Astrocyte (in vitro differentiated cells and primary cell): Measurements from ENCODE around the gene ADD3. TPM values are rescaled to one million over a fixed set of nuclear protein-coding genes. Genes with fewer than 3 reads are reported as not detected.

Experiments used
- DNase-seq: peaks from one replicate; pipeline ENCODE4 v3.0.0-alpha.2; 2010; ENCODE audit warnings: low read depth
- FAIRE-seq: peaks from 2 replicates; lab custom pipeline; 2011; peaks lifted over from hg19 to GRCh38; lab: Jason Lieb, UNC
- H2AFZ ChIP-seq: 2 replicates; pipeline ENCODE4 v1.6.0; 2012; ENCODE audit warnings: low read depth, low read length, inconsistent platforms
- H3K27ac ChIP-seq: 2 replicates; pipeline ENCODE4 v1.5.1; 2011; ENCODE audit warnings: low read depth, low read length, inconsistent platforms
- H3K27me3 ChIP-seq: 2 replicates; pipeline ENCODE4 v1.6.0; 2011; ENCODE audit warnings: low read length, inconsistent platforms; ENCODE audit not compliant: insufficient read depth
- H3K36me3 ChIP-seq: 2 replicates; pipeline ENCODE4 v1.5.1; 2011; ENCODE audit warnings: low read length, inconsistent platforms; ENCODE audit not compliant: insufficient read depth
- H3K4me1 ChIP-seq: 2 replicates; pipeline ENCODE4 v1.5.1; 2011; ENCODE audit warnings: low read length, inconsistent platforms; ENCODE audit not compliant: insufficient read depth
- H3K4me2 ChIP-seq: 2 replicates; pipeline ENCODE4 v1.6.0; 2012; ENCODE audit warnings: low read length, inconsistent platforms
- H3K4me3 ChIP-seq: 2 replicates; pipeline ENCODE4 v1.5.1; 2011; ENCODE audit warnings: low read depth, mild to moderate bottlenecking, low read length, inconsistent platforms; ENCODE audit not compliant: insufficient read depth
- H3K79me2 ChIP-seq: 2 replicates; pipeline ENCODE4 v1.6.0; 2012; ENCODE audit warnings: mild to moderate bottlenecking, low read length, inconsistent platforms; ENCODE audit not compliant: insufficient read depth
- H3K9ac ChIP-seq: 2 replicates; pipeline ENCODE4 v1.6.0; 2012; ENCODE audit warnings: mild to moderate bottlenecking, low read length, inconsistent platforms
- H3K9me3 ChIP-seq: 2 replicates; pipeline ENCODE4 v1.5.1; 2012; ENCODE audit warnings: low read depth, mild to moderate bottlenecking, low read length, inconsistent platforms; ENCODE audit not compliant: insufficient read depth
- H4K20me1 ChIP-seq: 2 replicates; pipeline ENCODE4 v1.6.0; 2012; ENCODE audit warnings: low read length, inconsistent platforms; ENCODE audit not compliant: insufficient read depth
- H3K27ac Mint-ChIP-seq: one replicate; pipeline ENCODE4 v1.8.0; 2021; ENCODE audit warnings: mild to moderate bottlenecking, mixed read lengths; ENCODE audit not compliant: unreplicated experiment
- H3K27me3 Mint-ChIP-seq: one replicate; pipeline ENCODE4 v1.8.0; 2021; ENCODE audit warnings: low read depth, mixed read lengths; ENCODE audit not compliant: unreplicated experiment
- H3K36me3 Mint-ChIP-seq: one replicate; pipeline ENCODE4 v1.8.0; 2021; ENCODE audit warnings: low read depth, mixed read lengths; ENCODE audit not compliant: unreplicated experiment
- H3K4me1 Mint-ChIP-seq: one replicate; pipeline ENCODE4 v1.8.0; 2021; ENCODE audit warnings: low read depth, mixed read lengths; ENCODE audit not compliant: unreplicated experiment
- H3K4me3 Mint-ChIP-seq: one replicate; pipeline ENCODE4 v1.8.0; 2021; ENCODE audit warnings: mild to moderate bottlenecking, moderate library complexity, mixed read lengths; ENCODE audit not compliant: unreplicated experiment
- H3K9me3 Mint-ChIP-seq: one replicate; pipeline ENCODE4 v1.8.0; 2021; ENCODE audit warnings: mild to moderate bottlenecking, mixed read lengths; ENCODE audit not compliant: unreplicated experiment
- CTCF ChIP-seq: IDR thresholded peaks from 2 replicates; pipeline ENCODE4 v1.5.1; 2011; ENCODE audit warnings: low read depth, mild to moderate bottlenecking, inconsistent platforms, low read length, moderate library complexity; ENCODE audit not compliant: insufficient read depth
- EZH2 ChIP-seq: IDR thresholded peaks from 2 replicates; pipeline ENCODE4 v1.6.1; 2012; ENCODE audit warnings: mild to moderate bottlenecking, low read length, inconsistent platforms; ENCODE audit not compliant: insufficient read depth
- total RNA-seq: library from RNA; stranded (reverse); gene quantifications from 2 replicates; pipeline ENCODE4 v1.2.1, GENCODE V29; 2021

The ADD3 gene
- total RNA-seq, 1 donor from 2014 or later, result 127 TPM

GRCh38 chr10:110009736-110010475, 2.1 kb downstream of the ADD3 start:
- Histone ChIP-seq H3K79me2 (peaks cover 67% of the 10 kb centered on the region), H3K4me1 (peaks cover 37% of the 10 kb centered on the region), H3K36me3 (no peaks in the 10 kb centered on the region), H3K9ac (no peak overlapping the region), H2AFZ (no peak overlapping the region), H3K4me2 (peak overlapping the region; percentile 89), H3K4me3 (no peak overlapping the region), H3K9me3 (no peaks in the 10 kb centered on the region), H4K20me1 (peaks cover 40% of the 10 kb centered on the region), H3K27ac (no peak overlapping the region), H3K27me3 (no peaks in the 10 kb centered on the region)
- Mint-ChIP-seq H3K4me3 (no peak overlapping the region), H3K4me1 (peaks cover 34% of the 10 kb centered on the region), H3K27ac (no peak overlapping the region), H3K27me3 (no peaks in the 10 kb centered on the region), H3K9me3 (no peaks in the 10 kb centered on the region), H3K36me3 (no peaks in the 10 kb centered on the region)
- no peak for FAIRE-seq
- DNase-seq, result no peak
- TF ChIP-seq CTCF, result no peak
- no peak for TF ChIP-seq EZH2

GRCh38 chr10:110010486-110011378, 2.9 kb downstream of the ADD3 start:
- no peaks in the 10 kb centered on the region for H3K9me3 Mint-ChIP-seq
- H3K9ac ChIP-seq, result no peak overlapping the region
- H3K27ac Mint-ChIP-seq, result peak overlapping the region; percentile 86
- H2AFZ ChIP-seq, result no peak overlapping the region
- H3K79me2 ChIP-seq, result peaks cover 75% of the 10 kb centered on the region
- no peaks in the 10 kb centered on the region for H3K36me3 ChIP-seq
- H3K4me2 ChIP-seq, result peak overlapping the region; percentile 89
- peaks cover 40% of the 10 kb centered on the region for H4K20me1 ChIP-seq
- no peaks in the 10 kb centered on the region for H3K27me3 ChIP-seq
- DNase-seq (no peak), FAIRE-seq (no peak)
- H3K4me1 Mint-ChIP-seq, result peaks cover 34% of the 10 kb centered on the region
- no peak overlapping the region for H3K4me3 ChIP-seq
- no peaks in the 10 kb centered on the region for H3K36me3 Mint-ChIP-seq
- peaks cover 35% of the 10 kb centered on the region for H3K4me1 ChIP-seq
- no peaks in the 10 kb centered on the region for H3K9me3 ChIP-seq
- TF ChIP-seq EZH2 (no peak), CTCF (no peak)
- peak overlapping the region; percentile 73 for H3K4me3 Mint-ChIP-seq
- no peaks in the 10 kb centered on the region for H3K27me3 Mint-ChIP-seq
- H3K27ac ChIP-seq, result no peak overlapping the region
